WTC11 (cell line): ENCODE data around the gene CAPN11. TPM values are rescaled to one million over a fixed set of nuclear protein-coding genes. Genes with fewer than 3 reads are reported as not detected.

Source experiments
- ATAC-seq: fragments of 200-7000 bp; cut with Tn5 transposase; 2 replicates; pipeline ENCODE4 v1.10.0; 2021; ENCODE audit warnings: mild to moderate bottlenecking, moderate library complexity
- CTCF ChIA-PET: fragments of 300-600 bp; sonication (Branson Sonifier 250); formaldehyde crosslinking; loops from one replicate; lab custom pipeline; 2021; ENCODE audit warnings: antibody characterized with exemption; lab: Charles Lee
- POLR2A ChIA-PET: fragments of 350-600 bp; sonication (Branson Sonifier 250); formaldehyde crosslinking; loops from one replicate; lab custom pipeline; 2021; ENCODE audit warnings: antibody characterized with exemption; lab: Charles Lee
- DNase-seq: peaks from one replicate; pipeline ENCODE4 v3.0.0; 2021; ENCODE audit warnings: low spot score
- H3K27ac Mint-ChIP-seq: 2 replicates; pipeline ENCODE4 v1.8.0; 2021; ENCODE audit warnings: mixed read lengths
- H3K27me3 Mint-ChIP-seq: 2 replicates; pipeline ENCODE4 v1.8.0; 2021; ENCODE audit warnings: low read depth, mild to moderate bottlenecking, moderate library complexity, mixed read lengths
- H3K36me3 Mint-ChIP-seq: 2 replicates; pipeline ENCODE4 v1.8.0; 2021; ENCODE audit warnings: mixed read lengths
- H3K4me1 Mint-ChIP-seq: 2 replicates; pipeline ENCODE4 v1.8.0; 2022; ENCODE audit warnings: mixed read lengths
- H3K4me3 Mint-ChIP-seq: 2 replicates; pipeline ENCODE4 v1.8.0; 2021; ENCODE audit warnings: mild to moderate bottlenecking, moderate library complexity, mixed read lengths
- H3K9me3 Mint-ChIP-seq: 2 replicates; pipeline ENCODE4 v1.8.0; 2021; ENCODE audit warnings: mixed read lengths
- CBFB ChIP-seq: sonication (generic); formaldehyde crosslinking; IDR thresholded peaks from 2 replicates; pipeline ENCODE4 v1.8.1; 2022; ENCODE audit warnings: mild to moderate bottlenecking, low read depth, missing genetic modification reagents
- EMX1 ChIP-seq: fragments of 250-450 bp; sonication (Bioruptor Pico); IDR thresholded peaks from 2 replicates; pipeline ENCODE4 v1.8.0; 2021; ENCODE audit warnings: mild to moderate bottlenecking
- FOXK1 ChIP-seq: sonication (generic); formaldehyde crosslinking; IDR thresholded peaks from 2 replicates; pipeline ENCODE4 v1.8.0; 2022; ENCODE audit warnings: mild to moderate bottlenecking, moderate library complexity, missing genetic modification reagents
- FOXP1 ChIP-seq: sonication (generic); formaldehyde crosslinking; IDR thresholded peaks from 2 replicates; pipeline ENCODE4 v1.8.0; 2022; ENCODE audit warnings: missing genetic modification reagents, mild to moderate bottlenecking, moderate library complexity, borderline replicate concordance
- GTF2I ChIP-seq: fragments of 250-450 bp; sonication (Bioruptor Pico); conservative IDR thresholded peaks from 2 replicates; pipeline ENCODE4 v1.4.0; 2021; ENCODE audit warnings: mild to moderate bottlenecking
- HMGXB4 ChIP-seq: sonication (generic); formaldehyde crosslinking; IDR thresholded peaks from 2 replicates; pipeline ENCODE4 v1.8.1; 2023; ENCODE audit warnings: mild to moderate bottlenecking, moderate library complexity, missing genetic modification reagents
- KAT7 ChIP-seq: sonication (generic); formaldehyde crosslinking; IDR thresholded peaks from 2 replicates; pipeline ENCODE4 v1.8.1; 2023; ENCODE audit warnings: missing genetic modification reagents, mild to moderate bottlenecking, borderline replicate concordance
- NFATC4 ChIP-seq: fragments of 250-450 bp; sonication (Bioruptor Pico); IDR thresholded peaks from 2 replicates; pipeline ENCODE4 v1.9.0; 2021; ENCODE audit warnings: mild to moderate bottlenecking
- NR2C2 ChIP-seq: sonication (generic); formaldehyde crosslinking; IDR thresholded peaks from 2 replicates; pipeline ENCODE4 v1.8.0; 2022; ENCODE audit warnings: mild to moderate bottlenecking, missing genetic modification reagents
- NR3C1 ChIP-seq: sonication (generic); formaldehyde crosslinking; conservative IDR thresholded peaks from 2 replicates; pipeline ENCODE4 v1.8.1; 2023; ENCODE audit warnings: low read depth, mild to moderate bottlenecking, missing genetic modification reagents
- OVOL2 ChIP-seq: fragments of 250-450 bp; sonication (Bioruptor Pico); IDR thresholded peaks from 2 replicates; pipeline ENCODE4 v1.9.0; 2021; ENCODE audit warnings: mild to moderate bottlenecking, borderline replicate concordance
- USF2 ChIP-seq: sonication (generic); formaldehyde crosslinking; IDR thresholded peaks from 2 replicates; pipeline ENCODE4 v1.8.1; 2023; ENCODE audit warnings: mild to moderate bottlenecking, missing genetic modification reagents, moderate library complexity
- ZNF281 ChIP-seq: sonication (generic); formaldehyde crosslinking; IDR thresholded peaks from 2 replicates; pipeline ENCODE4 v1.8.0; 2023; ENCODE audit warnings: mild to moderate bottlenecking, missing genetic modification reagents
- total RNA-seq: library from RNA; stranded (reverse); gene quantifications from 3 replicates; pipeline ENCODE4 v1.2.3, GENCODE V29; 2021
- TF ChIP-seq, protein P1 (sequence below): fragments of 250-450 bp; sonication (Bioruptor Pico); IDR thresholded peaks from 2 replicates; pipeline ENCODE4 v1.9.0; 2021; ENCODE audit warnings: mild to moderate bottlenecking, borderline replicate concordance

The CAPN11 gene
- total RNA-seq, 1 experiment from 2014 or later: 2.3 TPM

GRCh38 chr6:44133981-44134711, 24.5 kb upstream of the CAPN11 start:
- Mint-ChIP-seq H3K27ac (peak overlapping the region; percentile 49; the same call in 1 of the 2 replicates), H3K9me3 (no peaks in the 10 kb centered on the region), H3K4me1 (peaks cover 51% of the 10 kb centered on the region), H3K4me3 (no peak overlapping the region), H3K36me3 (peaks cover 23% of the 10 kb centered on the region), H3K27me3 (no peaks in the 10 kb centered on the region; the same call in 1 of the 2 replicates)
- ChIA-PET POLR2A (interaction anchor here (0.6 to 1.3 kb wide), 3 partner anchors 49 to 113 kb away, joined by 3 to 4 read pairs (median 4); partner anchors contain the start of gene HSP90AB1), CTCF (interaction anchor here (0.6 to 2.5 kb wide), 9 partner anchors 11 to 424 kb away, joined by 3 to 9 read pairs (median 4); no protein-coding TSS in a partner anchor)
- ATAC-seq (0 out of 2 replicates have a peak, but pooled peaks have one; percentile 8), DNase-seq (no peak)
- no peak for TF ChIP-seq EMX1
- TF ChIP-seq, protein P1, sequence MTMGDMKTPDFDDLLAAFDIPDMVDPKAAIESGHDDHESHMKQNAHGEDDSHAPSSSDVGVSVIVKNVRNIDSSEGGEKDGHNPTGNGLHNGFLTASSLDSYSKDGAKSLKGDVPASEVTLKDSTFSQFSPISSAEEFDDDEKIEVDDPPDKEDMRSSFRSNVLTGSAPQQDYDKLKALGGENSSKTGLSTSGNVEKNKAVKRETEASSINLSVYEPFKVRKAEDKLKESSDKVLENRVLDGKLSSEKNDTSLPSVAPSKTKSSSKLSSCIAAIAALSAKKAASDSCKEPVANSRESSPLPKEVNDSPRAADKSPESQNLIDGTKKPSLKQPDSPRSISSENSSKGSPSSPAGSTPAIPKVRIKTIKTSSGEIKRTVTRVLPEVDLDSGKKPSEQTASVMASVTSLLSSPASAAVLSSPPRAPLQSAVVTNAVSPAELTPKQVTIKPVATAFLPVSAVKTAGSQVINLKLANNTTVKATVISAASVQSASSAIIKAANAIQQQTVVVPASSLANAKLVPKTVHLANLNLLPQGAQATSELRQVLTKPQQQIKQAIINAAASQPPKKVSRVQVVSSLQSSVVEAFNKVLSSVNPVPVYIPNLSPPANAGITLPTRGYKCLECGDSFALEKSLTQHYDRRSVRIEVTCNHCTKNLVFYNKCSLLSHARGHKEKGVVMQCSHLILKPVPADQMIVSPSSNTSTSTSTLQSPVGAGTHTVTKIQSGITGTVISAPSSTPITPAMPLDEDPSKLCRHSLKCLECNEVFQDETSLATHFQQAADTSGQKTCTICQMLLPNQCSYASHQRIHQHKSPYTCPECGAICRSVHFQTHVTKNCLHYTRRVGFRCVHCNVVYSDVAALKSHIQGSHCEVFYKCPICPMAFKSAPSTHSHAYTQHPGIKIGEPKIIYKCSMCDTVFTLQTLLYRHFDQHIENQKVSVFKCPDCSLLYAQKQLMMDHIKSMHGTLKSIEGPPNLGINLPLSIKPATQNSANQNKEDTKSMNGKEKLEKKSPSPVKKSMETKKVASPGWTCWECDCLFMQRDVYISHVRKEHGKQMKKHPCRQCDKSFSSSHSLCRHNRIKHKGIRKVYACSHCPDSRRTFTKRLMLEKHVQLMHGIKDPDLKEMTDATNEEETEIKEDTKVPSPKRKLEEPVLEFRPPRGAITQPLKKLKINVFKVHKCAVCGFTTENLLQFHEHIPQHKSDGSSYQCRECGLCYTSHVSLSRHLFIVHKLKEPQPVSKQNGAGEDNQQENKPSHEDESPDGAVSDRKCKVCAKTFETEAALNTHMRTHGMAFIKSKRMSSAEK: no peak
- TF ChIP-seq OVOL2 (CRISPR knock-in tag): no peak
- no peak for TF ChIP-seq USF2 (CRISPR knock-in tag)
- no peak for TF ChIP-seq FOXK1 (CRISPR knock-in tag)
- TF ChIP-seq CBFB (CRISPR knock-in tag): no peak
- TF ChIP-seq NR3C1 (CRISPR knock-in tag): no peak
- no peak for TF ChIP-seq ZNF281 (CRISPR knock-in tag)
- TF ChIP-seq HMGXB4: no peak
- no peak for TF ChIP-seq KAT7 (CRISPR knock-in tag)
- no peak for TF ChIP-seq NR2C2 (CRISPR knock-in tag)
- no peak for TF ChIP-seq FOXP1 (CRISPR knock-in tag)
- no peak for TF ChIP-seq NFATC4 (CRISPR knock-in tag)
- TF ChIP-seq GTF2I (CRISPR knock-in tag): no peak
